Smooth muscle cell (in vitro differentiated cells): ENCODE results near the gene PARD3B. TPM values are rescaled to one million over a fixed set of nuclear protein-coding genes. Genes with fewer than 3 reads are reported as not detected.

ENCODE experiments used
- DNase-seq: peaks from one replicate; lab custom pipeline; 2025; ENCODE audit not compliant: unreplicated experiment; lab: John Stamatoyannopoulos, UW
- H2AFZ ChIP-seq: fragments of 200-600 bp; sonication (generic); 2 replicates; pipeline ENCODE4 v1.6.0; 2016; ENCODE audit warnings: antibody characterized with exemption, low read depth, mild to moderate bottlenecking
- H3F3A ChIP-seq: fragments of 200-600 bp; sonication (generic); 2 replicates; pipeline ENCODE4 v1.6.0; 2017; ENCODE audit warnings: antibody characterized with exemption, low read depth
- H3K27ac ChIP-seq: fragments of 200-600 bp; sonication (generic); 2 replicates; pipeline ENCODE4 v1.5.1; 2016; ENCODE audit warnings: low read depth, mild to moderate bottlenecking
- H3K27me3 ChIP-seq: fragments of 200-600 bp; sonication (generic); 2 replicates; pipeline ENCODE4 v1.6.1; 2016; ENCODE audit warnings: low read depth, mild to moderate bottlenecking
- H3K36me3 ChIP-seq: fragments of 200-600 bp; sonication (generic); 2 replicates; pipeline ENCODE4 v1.5.1; 2016; ENCODE audit warnings: low read depth
- H3K4me1 ChIP-seq: fragments of 200-600 bp; sonication (generic); 2 replicates; pipeline ENCODE4 v1.5.1; 2016; ENCODE audit warnings: low read depth
- H3K4me2 ChIP-seq: fragments of 200-600 bp; sonication (generic); 2 replicates; pipeline ENCODE4 v1.6.0; 2016; ENCODE audit warnings: mild to moderate bottlenecking
- H3K4me3 ChIP-seq: fragments of 200-600 bp; sonication (generic); 2 replicates; pipeline ENCODE4 v1.5.1; 2016; ENCODE audit warnings: mild to moderate bottlenecking
- H3K79me2 ChIP-seq: fragments of 200-600 bp; sonication (generic); 2 replicates; pipeline ENCODE4 v1.6.0; 2016; ENCODE audit warnings: low read depth, mild to moderate bottlenecking
- H3K9ac ChIP-seq: fragments of 200-600 bp; sonication (generic); 2 replicates; pipeline ENCODE4 v1.6.0; 2016; ENCODE audit warnings: low read depth
- H3K9me3 ChIP-seq: fragments of 200-600 bp; sonication (generic); replicated peaks from 2 replicates; pipeline ENCODE4 v1.5.1; 2016; ENCODE audit warnings: low read depth
- H4K20me1 ChIP-seq: fragments of 200-600 bp; sonication (generic); 2 replicates; pipeline ENCODE4 v1.6.0; 2016; ENCODE audit warnings: low read depth
- CTCF ChIP-seq: fragments of 200-600 bp; sonication (generic); IDR thresholded peaks from 2 replicates; pipeline ENCODE4 v1.5.1; 2017; ENCODE audit warnings: borderline replicate concordance, mild to moderate bottlenecking, antibody characterized with exemption; ENCODE audit not compliant: insufficient read depth, poor library complexity, severe bottlenecking
- WGBS: methylation state at CpG from one replicate; pipeline ENCODE4 v1.1.7; 2016; ENCODE audit warnings: low lambda C conversion rate; 5-methylcytosine and 5-hydroxymethylcytosine counted together
- polyA plus RNA-seq: library from polyadenylated mRNA; unstranded; fragments of >200 nt; fragmentation: Nextera tagmentation; extraction: Ambion mirVana; gene quantifications from 2 replicates; pipeline ENCODE4 v1.2.1, GENCODE V29; 2016
- total RNA-seq: library from RNA; depleted of rRNA; stranded (reverse); fragments of >200 nt; gene quantifications from 2 replicates; pipeline ENCODE4 v1.2.3, GENCODE V29; 2014

Gene PARD3B
- total and polyA plus RNA-seq, 2 experiments from 2014 or later = 3.3 to 12.2 TPM

- H3K4me2 ChIP-seq = no peak overlapping the region
Observed at GRCh38 chr2:204628926-204629712, 83.8 kb downstream of the PARD3B start.

GRCh38 chr2:204632410-204632809 lies 87.1 kb downstream of the PARD3B start:
- no peak overlapping the region for H3K9ac ChIP-seq

More at GRCh38 chr2:204628926-204629712, 83.8 kb downstream of the PARD3B start:
- Histone ChIP-seq H3K27ac (no peak overlapping the region), H3K9ac (no peak overlapping the region), H3K4me1 (no peaks in the 10 kb centered on the region), H3K27me3 (no peaks in the 10 kb centered on the region), H4K20me1 (peaks cover 4% of the 10 kb centered on the region), H3K79me2 (no peaks in the 10 kb centered on the region), H3K4me3 (no peak overlapping the region), H3K36me3 (no peaks in the 10 kb centered on the region), H3F3A (no peaks in the 10 kb centered on the region), H3K9me3 (no peaks in the 10 kb centered on the region), H2AFZ (no peak overlapping the region)
- DNase-seq = no peak
- WGBS = 94% methylated on average over 7 of the region's 7 CpGs
- no peak for TF ChIP-seq CTCF

GRCh38 chr2:204634564-204634963 lies 89.3 kb downstream of the PARD3B start:
- H3K27ac ChIP-seq = no peak overlapping the region
- no peaks in the 10 kb centered on the region for H3K27me3 ChIP-seq
- H3K4me3 ChIP-seq = no peak overlapping the region
- H3K9ac ChIP-seq = no peak overlapping the region
- TF ChIP-seq CTCF = no peak
- no peaks in the 10 kb centered on the region for H3K9me3 ChIP-seq
- H3K4me1 ChIP-seq = no peaks in the 10 kb centered on the region
- 99% methylated on average over 3 of the region's 3 CpGs for WGBS
- H2AFZ ChIP-seq = no peak overlapping the region
- no peak overlapping the region for H3K4me2 ChIP-seq
- DNase-seq = no peak
- H3K36me3 ChIP-seq = no peaks in the 10 kb centered on the region
- no peaks in the 10 kb centered on the region for H3F3A ChIP-seq
- peaks cover 12% of the 10 kb centered on the region for H4K20me1 ChIP-seq
- H3K79me2 ChIP-seq = no peaks in the 10 kb centered on the region

More at GRCh38 chr2:204632410-204632809, 87.1 kb downstream of the PARD3B start:
- H3K27ac ChIP-seq = no peak overlapping the region
- TF ChIP-seq CTCF = no peak
- H3K36me3 ChIP-seq = no peaks in the 10 kb centered on the region
- DNase-seq = no peak
- H4K20me1 ChIP-seq = peaks cover 10% of the 10 kb centered on the region
- H3F3A ChIP-seq = no peaks in the 10 kb centered on the region
- no peaks in the 10 kb centered on the region for H3K79me2 ChIP-seq
- H2AFZ ChIP-seq = no peak overlapping the region
- H3K9me3 ChIP-seq = no peaks in the 10 kb centered on the region
- no peaks in the 10 kb centered on the region for H3K4me1 ChIP-seq
- H3K27me3 ChIP-seq = no peaks in the 10 kb centered on the region
- no peak overlapping the region for H3K4me2 ChIP-seq
- WGBS = 90% methylated on average over 3 of the region's 3 CpGs
- no peak overlapping the region for H3K4me3 ChIP-seq

- no peaks in the 10 kb centered on the region for H3K36me3 ChIP-seq
- no peak overlapping the region for H3K4me2 ChIP-seq
- no peaks in the 10 kb centered on the region for H3K27me3 ChIP-seq
- 61% methylated on average over 3 of the region's 3 CpGs for WGBS
- H4K20me1 ChIP-seq = peaks cover 12% of the 10 kb centered on the region
- no peak overlapping the region for H3K4me3 ChIP-seq
- H3K79me2 ChIP-seq = no peaks in the 10 kb centered on the region
- no peaks in the 10 kb centered on the region for H3K9me3 ChIP-seq
- no peak for TF ChIP-seq CTCF
- H3K9ac ChIP-seq = no peak overlapping the region
- no peak overlapping the region for H3K27ac ChIP-seq
- H3F3A ChIP-seq = no peaks in the 10 kb centered on the region
- no peaks in the 10 kb centered on the region for H3K4me1 ChIP-seq
- no peak for DNase-seq
- H2AFZ ChIP-seq = no peak overlapping the region
Observed at GRCh38 chr2:204635478-204635877, 90.2 kb downstream of the PARD3B start.
